Measurements from ENCODE around the gene FSD1.

Gene FSD1

DNA sequence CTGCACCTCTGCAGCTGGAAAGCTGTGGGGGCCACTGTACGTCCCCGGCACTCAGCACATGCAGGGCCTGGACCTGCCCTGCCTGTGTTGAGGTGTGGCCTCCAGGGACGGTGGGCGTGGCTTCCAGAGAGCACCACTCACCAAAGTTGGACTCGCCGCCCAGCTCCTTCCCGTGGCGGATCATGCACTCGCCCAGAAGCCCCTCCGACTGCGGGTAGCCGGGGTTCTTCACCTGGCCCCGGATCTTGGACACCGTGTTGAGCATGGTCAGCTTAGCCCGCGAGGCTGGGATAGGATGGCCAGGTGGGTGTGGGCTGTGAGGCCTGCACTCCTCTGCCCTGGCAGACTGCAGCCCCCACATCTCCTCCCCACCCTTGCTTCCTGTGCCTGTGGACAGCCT lies 60.9 kb downstream of the FSD1 start:
- TF ChIP-seq TCF12 (IDR thresholded peaks at IDR 0.05; ENCODE audit: low read depth) (no peak), EP300 (IDR thresholded peaks at IDR 0.05; ENCODE audit: borderline replicate concordance) (no peak), CREB1 (IDR thresholded peaks at IDR 0.05; ENCODE audit: low read depth) (no peak), ZBTB7A (IDR thresholded peaks at IDR 0.05; ENCODE audit: low read depth) (no peak), TAF1 (IDR thresholded peaks at IDR 0.05; ENCODE audit: low read depth) (no peak), YY1 (IDR thresholded peaks at IDR 0.05; ENCODE audit: low read depth) (no peak), CEBPB (IDR thresholded peaks at IDR 0.05) (no peak)
- TF ChIP-seq, protein P1, sequence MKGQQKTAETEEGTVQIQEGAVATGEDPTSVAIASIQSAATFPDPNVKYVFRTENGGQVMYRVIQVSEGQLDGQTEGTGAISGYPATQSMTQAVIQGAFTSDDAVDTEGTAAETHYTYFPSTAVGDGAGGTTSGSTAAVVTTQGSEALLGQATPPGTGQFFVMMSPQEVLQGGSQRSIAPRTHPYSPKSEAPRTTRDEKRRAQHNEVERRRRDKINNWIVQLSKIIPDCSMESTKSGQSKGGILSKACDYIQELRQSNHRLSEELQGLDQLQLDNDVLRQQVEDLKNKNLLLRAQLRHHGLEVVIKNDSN (IDR thresholded peaks at IDR 0.05) = no peak

GRCh38 chr19:4365791-4366665 lies 61.6 kb downstream of the FSD1 start:
- TF ChIP-seq NFIC (IDR thresholded peaks at IDR 0.05) (no peak), EGR1 (IDR thresholded peaks at IDR 0.05) (no peak), TEAD4 (IDR thresholded peaks at IDR 0.05) (no peak), MAX (IDR thresholded peaks at IDR 0.05) (no peak), TAF1 (IDR thresholded peaks at IDR 0.05; ENCODE audit: low read depth) (no peak), RAD21 (IDR thresholded peaks at IDR 0.05; ENCODE audit: low read depth) (no peak)
- TF ChIP-seq, protein P1 (IDR thresholded peaks at IDR 0.05) = no peak
- TF ChIP-seq, protein P2, sequence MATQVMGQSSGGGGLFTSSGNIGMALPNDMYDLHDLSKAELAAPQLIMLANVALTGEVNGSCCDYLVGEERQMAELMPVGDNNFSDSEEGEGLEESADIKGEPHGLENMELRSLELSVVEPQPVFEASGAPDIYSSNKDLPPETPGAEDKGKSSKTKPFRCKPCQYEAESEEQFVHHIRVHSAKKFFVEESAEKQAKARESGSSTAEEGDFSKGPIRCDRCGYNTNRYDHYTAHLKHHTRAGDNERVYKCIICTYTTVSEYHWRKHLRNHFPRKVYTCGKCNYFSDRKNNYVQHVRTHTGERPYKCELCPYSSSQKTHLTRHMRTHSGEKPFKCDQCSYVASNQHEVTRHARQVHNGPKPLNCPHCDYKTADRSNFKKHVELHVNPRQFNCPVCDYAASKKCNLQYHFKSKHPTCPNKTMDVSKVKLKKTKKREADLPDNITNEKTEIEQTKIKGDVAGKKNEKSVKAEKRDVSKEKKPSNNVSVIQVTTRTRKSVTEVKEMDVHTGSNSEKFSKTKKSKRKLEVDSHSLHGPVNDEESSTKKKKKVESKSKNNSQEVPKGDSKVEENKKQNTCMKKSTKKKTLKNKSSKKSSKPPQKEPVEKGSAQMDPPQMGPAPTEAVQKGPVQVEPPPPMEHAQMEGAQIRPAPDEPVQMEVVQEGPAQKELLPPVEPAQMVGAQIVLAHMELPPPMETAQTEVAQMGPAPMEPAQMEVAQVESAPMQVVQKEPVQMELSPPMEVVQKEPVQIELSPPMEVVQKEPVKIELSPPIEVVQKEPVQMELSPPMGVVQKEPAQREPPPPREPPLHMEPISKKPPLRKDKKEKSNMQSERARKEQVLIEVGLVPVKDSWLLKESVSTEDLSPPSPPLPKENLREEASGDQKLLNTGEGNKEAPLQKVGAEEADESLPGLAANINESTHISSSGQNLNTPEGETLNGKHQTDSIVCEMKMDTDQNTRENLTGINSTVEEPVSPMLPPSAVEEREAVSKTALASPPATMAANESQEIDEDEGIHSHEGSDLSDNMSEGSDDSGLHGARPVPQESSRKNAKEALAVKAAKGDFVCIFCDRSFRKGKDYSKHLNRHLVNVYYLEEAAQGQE (IDR thresholded peaks at IDR 0.05; ENCODE audit: low read depth) = no peak

GRCh38 chr19:4366666-4367335 lies 62.4 kb downstream of the FSD1 start:
- TF ChIP-seq EP300 (IDR thresholded peaks at IDR 0.05; ENCODE audit: borderline replicate concordance) (no peak), FOXM1 (IDR thresholded peaks at IDR 0.05; ENCODE audit: borderline replicate concordance, low read depth) (no peak), TEAD4 (IDR thresholded peaks at IDR 0.05) (no peak), EGR1 (IDR thresholded peaks at IDR 0.05) (no peak), ZBTB7A (IDR thresholded peaks at IDR 0.05; ENCODE audit: low read depth) (no peak), MAX (IDR thresholded peaks at IDR 0.05) (no peak), RAD21 (IDR thresholded peaks at IDR 0.05; ENCODE audit: low read depth) (no peak), YY1 (IDR thresholded peaks at IDR 0.05; ENCODE audit: low read depth) (no peak), TCF12 (IDR thresholded peaks at IDR 0.05; ENCODE audit: low read depth) (no peak)
- TF ChIP-seq, protein P2 (IDR thresholded peaks at IDR 0.05; ENCODE audit: low read depth) = no peak
- TF ChIP-seq, protein P1 (IDR thresholded peaks at IDR 0.05) = no peak

GRCh38 chr19:4367336-4367723 lies 62.9 kb downstream of the FSD1 start:
- TF ChIP-seq RAD21 (IDR thresholded peaks at IDR 0.05; ENCODE audit: low read depth) (no peak), TEAD4 (IDR thresholded peaks at IDR 0.05) (no peak), TAF1 (IDR thresholded peaks at IDR 0.05; ENCODE audit: low read depth) (no peak), TCF12 (IDR thresholded peaks at IDR 0.05; ENCODE audit: low read depth) (no peak), YY1 (IDR thresholded peaks at IDR 0.05; ENCODE audit: low read depth) (no peak), MAX (IDR thresholded peaks at IDR 0.05) (no peak), FOXM1 (IDR thresholded peaks at IDR 0.05; ENCODE audit: borderline replicate concordance, low read depth) (no peak), CREB1 (IDR thresholded peaks at IDR 0.05; ENCODE audit: low read depth) (no peak), ZBTB7A (IDR thresholded peaks at IDR 0.05; ENCODE audit: low read depth) (no peak), EGR1 (IDR thresholded peaks at IDR 0.05) (no peak), EP300 (IDR thresholded peaks at IDR 0.05; ENCODE audit: borderline replicate concordance) (no peak)
- TF ChIP-seq, protein P1 (IDR thresholded peaks at IDR 0.05) = no peak
- TF ChIP-seq, protein P2 (IDR thresholded peaks at IDR 0.05; ENCODE audit: low read depth) = no peak

Measured in Ishikawa (cell line).